Stimulated activated CD8-positive, alpha-beta memory T cell treated with anti-CD3 and anti-CD28 coated beads, Interleukin-12 subunit alpha, Interleukin-12 subunit beta, amount 100 ng/mL, for 1 hour (primary cell): ENCODE measurements around the gene TMEM184B.
"Not testable (repeated sequence)": the region's sequence is repeated elsewhere in the genome, so short reads cannot be mapped to it uniquely, and the experiment has no call there.

Experiments
- DNase-seq: peaks from one replicate; pipeline ENCODE4 v3.0.0-alpha.2; 2020; ENCODE audit warnings: low read depth

Gene TMEM184B

GRCh38 chr22:38181453-38182200 is 91.2 kb downstream of the TMEM184B start, which contains the start of gene PLA2G6:
TSS of gene PLA2G6 (minus strand) at chr22:38181830. CDS start at chr22:38169426, 12,404 bp downstream.
- DNase-seq = peak; percentile 93

- no peak for DNase-seq
Measured at GRCh38 chr22:38180841-38181452, 91.9 kb downstream of the TMEM184B start.

GRCh38 chr22:38178605-38178937 is 94.2 kb downstream of the TMEM184B start:
- not testable (repeated sequence) for DNase-seq

GRCh38 chr22:38177926-38178604 is 94.7 kb downstream of the TMEM184B start:
- DNase-seq = no peak

GRCh38 chr22:38177571-38177925 is 95.3 kb downstream of the TMEM184B start:
- not testable (repeated sequence) for DNase-seq

GRCh38 chr22:38177044-38177443 is 95.8 kb downstream of the TMEM184B start:
- DNase-seq = no peak

- DNase-seq = no peak
Measured at GRCh38 chr22:38176170-38176741, 96.6 kb downstream of the TMEM184B start.

- DNase-seq = no peak
Measured at GRCh38 chr22:38175206-38176118, 97.3 kb downstream of the TMEM184B start.

GRCh38 chr22:38174626-38175025 is 98.2 kb downstream of the TMEM184B start:
- no peak for DNase-seq

- no peak for DNase-seq
Measured at GRCh38 chr22:38173641-38173906, 99.2 kb downstream of the TMEM184B start.

- no peak for DNase-seq
Measured at GRCh38 chr22:38172832-38173640, 99.8 kb downstream of the TMEM184B start.

GRCh38 chr22:38171927-38172831 is 100.6 kb downstream of the TMEM184B start:
- no peak for DNase-seq

GRCh38 chr22:38170469-38170868 is 102.3 kb downstream of the TMEM184B start:
- no peak for DNase-seq
